Spleen (tissue), 11 donors: Measurements from ENCODE around the gene RBP7. TPM values are rescaled to one million over a fixed set of nuclear protein-coding genes. Genes with fewer than 3 reads are reported as not detected.
"Not testable (repeated sequence)": the region's sequence is repeated elsewhere in the genome, so short reads cannot be mapped to it uniquely, and the experiment has no call there.

Experiments used
- DNase-seq: peaks from one replicate; pipeline ENCODE4 v3.0.0-alpha.2; 2020
- H3K27ac ChIP-seq, 8 donors: fragments of 200-600 bp; sonication (generic) in 7 of 8; 1 replicate in 4 of 8; 2 replicates in 4 of 8; pipeline versions ENCODE4 v1.5.0 to v1.8.0; 2016 to 2021; ENCODE audit warnings: inconsistent platforms in 4 of 8, mild to moderate bottlenecking in 4 of 8, moderate library complexity in 1 of 8
- H3K27me3 ChIP-seq, 7 donors: fragments of 200-600 bp; sonication (generic) in 6 of 7; replicated peaks in 1 of 7; 1 replicate in 4 of 7; 2 replicates in 3 of 7; pipeline versions ENCODE4 v1.5.0 to v1.8.0; 2016 to 2021; ENCODE audit warnings: inconsistent platforms in 3 of 7, mild to moderate bottlenecking in 1 of 7
- H3K36me3 ChIP-seq, 6 donors: fragments of 200-600 bp; sonication (generic) in 5 of 6; 1 replicate in 4 of 6; 2 replicates in 2 of 6; pipeline versions ENCODE4 v1.5.0 to v1.8.0; 2016 to 2021; ENCODE audit warnings: inconsistent platforms in 2 of 6
- H3K4me1 ChIP-seq, 6 donors: fragments of 200-600 bp; sonication (generic) in 5 of 6; 1 replicate in 3 of 6; 2 replicates in 3 of 6; pipeline versions ENCODE4 v1.5.0 to v1.8.0; 2016 to 2021; ENCODE audit warnings: inconsistent platforms in 3 of 6
- H3K4me3 ChIP-seq, 8 donors: fragments of 200-600 bp; sonication (generic) in 7 of 8; 1 replicate in 4 of 8; 2 replicates in 4 of 8; pipeline versions ENCODE4 v1.5.0 to v1.8.0; 2016 to 2021; ENCODE audit warnings: inconsistent platforms in 4 of 8, mild to moderate bottlenecking in 4 of 8, moderate library complexity in 2 of 8
- H3K9me3 ChIP-seq, 8 donors: fragments of 200-600 bp; sonication (generic) in 7 of 8; 1 replicate in 4 of 8; 2 replicates in 4 of 8; pipeline versions ENCODE4 v1.5.0 to v1.8.0; 2016 to 2021; ENCODE audit warnings: inconsistent platforms in 4 of 8
- CTCF ChIP-seq, 11 experiments: fragments of 200-600 bp in 7 of 11; fragments of 450-650 bp in 4 of 11; sonication (generic) in 4 of 11; IDR thresholded peaks in 8 of 11; conservative IDR thresholded peaks in 3 of 11; 1 replicate in 7 of 11; 2 replicates in 4 of 11; pipeline versions ENCODE4 v1.4.0 to v1.8.0; 2016 to 2021; ENCODE audit warnings: antibody characterized with exemption in 11 of 11, inconsistent platforms in 4 of 11, mild to moderate bottlenecking in 1 of 11
- POLR2A ChIP-seq, 3 donors: fragments of 450-650 bp; IDR thresholded peaks; one replicate each; pipeline ENCODE4 v1.5.1; 2017; ENCODE audit warnings: antibody characterized with exemption in 3 of 3, mild to moderate bottlenecking in 1 of 3
- POLR2AphosphoS5 ChIP-seq, 3 donors: sonication (generic); formaldehyde crosslinking; IDR thresholded peaks; one replicate each; pipeline ENCODE4 v1.5.1; 2017; ENCODE audit warnings: antibody characterized with exemption in 3 of 3
- WGBS, 5 donors: extraction: QIAGEN DNeasy Blood & Tissue Kit in 3 of 5; methylation state at CpG; one replicate each; pipeline versions ENCODE4 v1.1.5 to v1.1.7; 2013 to 2018; 5-methylcytosine and 5-hydroxymethylcytosine counted together
- intact Hi-C: fragments of 100-400 bp; cut with DNase I; formaldehyde crosslinking; loops from one replicate; pipeline ENCODE4 v1.15.0; 2023; ENCODE audit warnings: low total_unique reads
- polyA plus RNA-seq, 3 donors: library from polyadenylated mRNA; stranded (reverse); fragments of 200-250 nt; gene quantifications; one replicate each; pipeline ENCODE4 v1.2.1, GENCODE V29; 2013
- total RNA-seq, 7 donors: library from RNA; depleted of rRNA in 3 of 7; stranded (reverse); fragments of >200 nt in 3 of 7; fragmentation: NEBNext Ultra II Directional in 4 of 7; extraction: Animal tissue kit (Norgen Biotek cat#: 25700) in 4 of 7; gene quantifications; one replicate each; pipeline versions ENCODE4 v1.1.0 to v1.2.1, GENCODE V29; 2016 to 2021
- donor health status: healthy with polysubstance abuse.
- donor health status: DM: no; HTN: no; CAD: no; lungs with moderate emphysema.
- donor health status: DM: no; HTN: no; CAD: no.
- donor health status: Bipolar disorder and iron deficiency.
- donor health status: healthy.
- donor health status: DM: no; HTN: no; CAD: no.
- donor health status: DM: yes; HTN: yes; CAD: no.

Gene RBP7
- total and polyA plus RNA-seq, 10 donors = 21.1 to 161 (median 65.5) TPM

GRCh38 chr1:10007169-10007568, 10.1 kb downstream of the RBP7 start:
- intact Hi-C loops = no loop called here
- no peaks in the 10 kb centered on the region for H3K4me1 ChIP-seq
- peaks cover 0 to 17% (median 0%) of the 10 kb centered on the region in 7 donors for H3K27me3 ChIP-seq
- TF ChIP-seq CTCF (IDR thresholded peaks at IDR 0.05 in 8 of 11, conservative IDR thresholded peaks at IDR 0.05 in 3 of 11) (no peak), POLR2AphosphoS5 (IDR thresholded peaks at IDR 0.05) (no peak), POLR2A (IDR thresholded peaks at IDR 0.05) (no peak)
- WGBS, 5 donors = 65 to 80% (median 77%) methylated on average over 4 of the region's 4 CpGs
- H3K4me3 ChIP-seq = no peak overlapping the region
- no peaks in the 10 kb centered on the region for H3K9me3 ChIP-seq
- H3K36me3 ChIP-seq = peaks cover 0 to 49% (median 0%) of the 10 kb centered on the region in 6 donors
- DNase-seq = no peak
- no peak overlapping the region for H3K27ac ChIP-seq

GRCh38 chr1:10014016-10014415, 17.0 kb downstream of the RBP7 start:
- Histone ChIP-seq H3K9me3 (no peaks in the 10 kb centered on the region), H3K36me3 (peaks cover 0 to 28% (median 0%) of the 10 kb centered on the region in 6 donors), H3K4me3 (no peak overlapping the region), H3K27me3 (no peaks in the 10 kb centered on the region), H3K27ac (no peak overlapping the region), H3K4me1 (peaks cover 0 to 20% (median 7%) of the 10 kb centered on the region in 6 donors)
- intact Hi-C loops = no loop called here
- DNase-seq = no peak
- WGBS, 5 donors = 69 to 93% (median 86%) methylated on average over 5 of the region's 5 CpGs
- TF ChIP-seq POLR2A (IDR thresholded peaks at IDR 0.05) (no peak), CTCF (IDR thresholded peaks at IDR 0.05 in 8 of 11, conservative IDR thresholded peaks at IDR 0.05 in 3 of 11) (no peak), POLR2AphosphoS5 (IDR thresholded peaks at IDR 0.05) (no peak)

GRCh38 chr1:10019561-10019960, 22.5 kb downstream of the RBP7 start:
- Histone ChIP-seq H3K4me3 (no peak overlapping the region), H3K4me1 (peaks cover 0 to 30% (median 12%) of the 10 kb centered on the region in 6 donors), H3K27ac (no peak overlapping the region), H3K27me3 (no peaks in the 10 kb centered on the region), H3K36me3 (no peaks in the 10 kb centered on the region), H3K9me3 (no peaks in the 10 kb centered on the region)
- no peak for TF ChIP-seq POLR2AphosphoS5 (IDR thresholded peaks at IDR 0.05)
- no peak for TF ChIP-seq POLR2A (IDR thresholded peaks at IDR 0.05)
- TF ChIP-seq CTCF (IDR thresholded peaks at IDR 0.05 in 8 of 11, conservative IDR thresholded peaks at IDR 0.05 in 3 of 11) = no peak
- intact Hi-C loops = no loop called here
- DNase-seq = no peak

GRCh38 chr1:10020086-10020485, 23.1 kb downstream of the RBP7 start:
- Histone ChIP-seq H3K4me3 (no peak overlapping the region), H3K27ac (peak overlapping the region in 1 of 8 donors; percentile 16), H3K27me3 (no peaks in the 10 kb centered on the region), H3K4me1 (peaks cover 0 to 29% (median 12%) of the 10 kb centered on the region in 6 donors), H3K36me3 (no peaks in the 10 kb centered on the region), H3K9me3 (no peaks in the 10 kb centered on the region)
- TF ChIP-seq CTCF (IDR thresholded peaks at IDR 0.05 in 8 of 11, conservative IDR thresholded peaks at IDR 0.05 in 3 of 11) (no peak), POLR2AphosphoS5 (IDR thresholded peaks at IDR 0.05) (no peak), POLR2A (IDR thresholded peaks at IDR 0.05) (no peak)
- intact Hi-C loops = no loop called here
- DNase-seq = no peak
- 86 to 93% (median 91%) methylated on average over 3 of the region's 3 CpGs for WGBS, 5 donors

- H3K27me3 ChIP-seq, H3K4me3 ChIP-seq, DNase-seq, H3K9me3 ChIP-seq, H3K36me3 ChIP-seq, intact Hi-C loops: not testable (repeated sequence)
- peaks cover 0 to 23% (median 9%) of the 10 kb centered on the region in 6 donors for H3K4me1 ChIP-seq
- peak overlapping the region in 1 of 8 donors; percentile 16 for H3K27ac ChIP-seq
- WGBS, 5 donors = 80 to 89% (median 84%) methylated on average over 2 of the region's 2 CpGs
Measured at GRCh38 chr1:10020678-10021077, 23.6 kb downstream of the RBP7 start.

- H3K4me3 ChIP-seq, intact Hi-C loops, H3K27me3 ChIP-seq, H3K9me3 ChIP-seq, DNase-seq, H3K36me3 ChIP-seq: not testable (repeated sequence)
- Histone ChIP-seq H3K4me1 (peaks cover 0 to 17% (median 5%) of the 10 kb centered on the region in 6 donors), H3K27ac (peak overlapping the region in 4 of 8 donors; percentile 38 to 70 (median 54))
- 82 to 94% (median 91%) methylated on average over 4 of the region's 4 CpGs for WGBS, 5 donors
Measured at GRCh38 chr1:10021992-10022391, 25.0 kb downstream of the RBP7 start.
